ENCODE data around the gene DPP6. TPM values are rescaled to one million over a fixed set of nuclear protein-coding genes. Genes with fewer than 3 reads are reported as not detected.

Gene DPP6
- total RNA-seq, 1 experiment from 2014 or later = not detected

GRCh38 chr7:154390961-154391360, 338.8 kb downstream of the DPP6 start:
- ChIA-PET POLR2A (no interaction called here), CTCF (no interaction called here)
- no peaks in the 10 kb centered on the region for H3K9me3 ChIP-seq (ENCODE audit: control insufficient read depth, insufficient read depth, low read depth, low read length)
- BruUV-seq (replicated peaks) = no TSS peak
- no peaks in the 10 kb centered on the region for H3K36me3 ChIP-seq (ENCODE audit: control insufficient read depth, insufficient read depth, low read length)
- no peak for DNase-seq (ENCODE audit: low read depth, low spot score)
- no peak overlapping the region for H3K4me3 ChIP-seq (ENCODE audit: low read depth in 2 of 2, low read length in 2 of 2)
- TF ChIP-seq TCF7L2 (IDR thresholded peaks at IDR 0.05; ENCODE audit: low read depth, low read length) = no peak
- TF ChIP-seq CTCF (IDR thresholded peaks at IDR 0.05) = no peak
- ATAC-seq = no peak
- H3K27ac ChIP-seq (ENCODE audit: low read length) = no peak overlapping the region
- intact Hi-C loops (cut with micrococcal nuclease; ENCODE audit: unreplicated experiment) = no loop called here
- in situ Hi-C loops (cut with HindIII; ENCODE audit: low pct_unique_long_range_greater_than_20kb, low sequenced_read_pairs) = no loop called here
- no peaks in the 10 kb centered on the region for H3K4me1 ChIP-seq (ENCODE audit: control insufficient read depth, insufficient read depth, low read length)
- H3K27me3 ChIP-seq (ENCODE audit: control insufficient read depth, insufficient read depth, low read length) = peaks cover 7% of the 10 kb centered on the region; the same call in 1 of the 2 replicates

GRCh38 chr7:154394804-154395203, 342.6 kb downstream of the DPP6 start:
- BruUV-seq (replicated peaks) = no TSS peak
- TF ChIP-seq SIN3A (IDR thresholded peaks at IDR 0.05; ENCODE audit: borderline replicate concordance, insufficient read depth, low read depth, low read length) (no peak), POLR2AphosphoS5 (IDR thresholded peaks at IDR 0.05; ENCODE audit: low read depth, low read length) (no peak), REST (IDR thresholded peaks at IDR 0.05; ENCODE audit: insufficient read depth in 1 of 2, low read depth in 2 of 2, low read length in 1 of 2) (no peak), CTCF (IDR thresholded peaks at IDR 0.05) (no peak), TCF7L2 (IDR thresholded peaks at IDR 0.05; ENCODE audit: low read depth, low read length) (no peak)
- Histone ChIP-seq H3K4me1 (ENCODE audit: control insufficient read depth, insufficient read depth, low read length) (no peaks in the 10 kb centered on the region), H3K27me3 (ENCODE audit: control insufficient read depth, insufficient read depth, low read length) (no peaks in the 10 kb centered on the region), H3K4me3 (ENCODE audit: low read depth in 2 of 2, low read length in 2 of 2) (no peak overlapping the region), H3K27ac (ENCODE audit: low read length) (no peak overlapping the region), H3K36me3 (ENCODE audit: control insufficient read depth, insufficient read depth, low read length) (no peaks in the 10 kb centered on the region), H3K9me3 (ENCODE audit: control insufficient read depth, insufficient read depth, low read depth, low read length) (no peaks in the 10 kb centered on the region)
- POLR2A ChIA-PET = no interaction called here
- CTCF ChIA-PET = no interaction called here
- intact Hi-C loops (cut with micrococcal nuclease; ENCODE audit: unreplicated experiment) = no loop called here
- DNase-seq (ENCODE audit: low read depth, low spot score) = no peak
- in situ Hi-C loops (cut with HindIII; ENCODE audit: low pct_unique_long_range_greater_than_20kb, low sequenced_read_pairs) = no loop called here
- ATAC-seq = no peak

- ChIA-PET POLR2A (no interaction called here), CTCF (no interaction called here)
- Histone ChIP-seq H3K36me3 (ENCODE audit: control insufficient read depth, insufficient read depth, low read length) (no peaks in the 10 kb centered on the region), H3K9me3 (ENCODE audit: control insufficient read depth, insufficient read depth, low read depth, low read length) (no peaks in the 10 kb centered on the region), H3K4me3 (ENCODE audit: low read depth in 2 of 2, low read length in 2 of 2) (no peak overlapping the region), H3K27ac (ENCODE audit: low read length) (no peak overlapping the region), H3K27me3 (ENCODE audit: control insufficient read depth, insufficient read depth, low read length) (no peaks in the 10 kb centered on the region), H3K4me1 (ENCODE audit: control insufficient read depth, insufficient read depth, low read length) (no peaks in the 10 kb centered on the region)
- DNase-seq (ENCODE audit: low read depth, low spot score) (no peak), ATAC-seq (no peak)
- in situ Hi-C loops (cut with HindIII; ENCODE audit: low pct_unique_long_range_greater_than_20kb, low sequenced_read_pairs) = no loop called here
- intact Hi-C loops (cut with micrococcal nuclease; ENCODE audit: unreplicated experiment) = no loop called here
- BruUV-seq (replicated peaks) = no TSS peak
- no peak for TF ChIP-seq TCF7L2 (IDR thresholded peaks at IDR 0.05; ENCODE audit: low read depth, low read length)
These were observed 354.1 kb downstream of the DPP6 start for GRCh38 chr7:154406312-154406711.

All from Panc1 (cell line).